ENCODE data around the gene KLF3. TPM values are rescaled to one million over a fixed set of nuclear protein-coding genes. Genes with fewer than 3 reads are reported as not detected.
A peak's percentile ranks its signal among the peaks of the same experiment; 100 is the strongest.

The KLF3 gene
- total and polyA plus RNA-seq, 2 of the 8 experiments (the other 6 are each of a cell fraction or from before 2014, with no cell fraction given): 8.0 to 14.9 TPM

- H2AK5ac ChIP-seq (ENCODE audit: low read depth, low read length): no peak overlapping the region
- H3K4me1 ChIP-seq (replicated peaks in 1 of 4; ENCODE audit: control insufficient read depth in 3 of 4, insufficient read depth in 4 of 4, low read length in 3 of 4): no peaks in the 10 kb centered on the region
- H4K20me1 ChIP-seq (replicated peaks in 1 of 2; ENCODE audit: control insufficient read depth in 1 of 2, insufficient read depth in 2 of 2, low read length in 2 of 2): no peaks in the 10 kb centered on the region
- no peaks in the 10 kb centered on the region for H3K27me3 ChIP-seq (replicated peaks in 1 of 4; ENCODE audit: control insufficient read depth in 3 of 4, extremely low read depth in 1 of 4, insufficient read depth in 3 of 4, low read length in 3 of 4)
- H2BK12ac ChIP-seq (ENCODE audit: low read depth, low read length): no peak overlapping the region
- H2AFZ ChIP-seq (ENCODE audit: low read length): peak overlapping the region; percentile 23; the same call in 1 of the 2 replicates
- H2BK5ac ChIP-seq (ENCODE audit: low read depth, low read length): no peak overlapping the region
- no peak overlapping the region for H3K23ac ChIP-seq (ENCODE audit: insufficient read length)
- H2BK15ac ChIP-seq (ENCODE audit: low read length): no peak overlapping the region
- FAIRE-seq (no peak), DNase-seq (ENCODE audit: low read depth in 1 of 2, low spot score in 2 of 2) (peak in 1 of 2 experiments; percentile 20)
- no peaks in the 10 kb centered on the region for H3K23me2 ChIP-seq (ENCODE audit: low read depth, low read length)
- WGBS, 2 experiments (ENCODE audit: extremely low coverage in 1 of 2, insufficient coverage in 1 of 2, insufficient read length in 1 of 2, insufficient replicate concordance in 2 of 2, low coverage in 1 of 2, low lambda C conversion rate in 2 of 2, missing lambda C conversion rate in 1 of 2): 86% methylated on average over 9 of the region's 9 CpGs; no CpG with 5 or more reads in 1 of the 2 experiments
- ChIA-PET CTCF (ENCODE audit: partially characterized antibody) (interaction anchor here (1.1 to 1.7 kb wide), 2 partner anchors 11 to 54 kb away, joined by 5 to 10 read pairs; no protein-coding TSS in a partner anchor), POLR2A (ENCODE audit: partially characterized antibody) (no interaction called here)
- no peak overlapping the region for H3K56ac ChIP-seq (replicated peaks; ENCODE audit: insufficient read length, low read depth, low read length)
- H3K9ac ChIP-seq (replicated peaks in 1 of 4; ENCODE audit: extremely low read depth in 1 of 4, low read depth in 3 of 4, low read length in 3 of 4): no peak overlapping the region
- H4K91ac ChIP-seq (replicated peaks; ENCODE audit: insufficient read length, low read length): no peak overlapping the region
- H3K4me3 ChIP-seq (ENCODE audit: extremely low read depth in 1 of 4, insufficient read depth in 2 of 4, low read depth in 3 of 4, low read length in 4 of 4): no peak overlapping the region
- no peaks in the 10 kb centered on the region for H3K36me3 ChIP-seq (ENCODE audit: control insufficient read depth in 2 of 4, insufficient read depth in 4 of 4, low read length in 3 of 4)
- H4K8ac ChIP-seq (ENCODE audit: extremely low read depth, insufficient read depth, low read length): no peak overlapping the region; the same call in 1 of the 2 replicates
- no peaks in the 10 kb centered on the region for H3K79me1 ChIP-seq (ENCODE audit: low read depth, low read length)
- H4K5ac ChIP-seq (ENCODE audit: insufficient read length, low read depth, low read length): no peak overlapping the region
- no peak overlapping the region for H3K27ac ChIP-seq (ENCODE audit: low read depth, low read length)
- no peak overlapping the region for H3K18ac ChIP-seq (ENCODE audit: extremely low read depth, low read length)
- no peak overlapping the region for H2BK120ac ChIP-seq (replicated peaks; ENCODE audit: low read depth, low read length)
- H3K9me3 ChIP-seq (ENCODE audit: insufficient read depth in 2 of 2, low read depth in 1 of 2, low read length in 1 of 2): no peaks in the 10 kb centered on the region
- no peaks in the 10 kb centered on the region for H3K79me2 ChIP-seq (ENCODE audit: control insufficient read depth in 1 of 2, insufficient read depth in 2 of 2, low read length in 2 of 2)
- H3K14ac ChIP-seq (ENCODE audit: insufficient read length): no peak overlapping the region
- H2BK20ac ChIP-seq (ENCODE audit: low read length): no peak overlapping the region
- H3K4ac ChIP-seq (replicated peaks; ENCODE audit: insufficient read length, low read depth, low read length): no peak overlapping the region
- H3K4me2 ChIP-seq (ENCODE audit: insufficient read depth in 1 of 2, low read depth in 2 of 2, low read length in 2 of 2): no peak overlapping the region
- TF ChIP-seq TAF7 (optimal IDR thresholded peaks at IDR 0.05; ENCODE audit: borderline replicate concordance, low read depth, low read length) (no peak), EGR1 (IDR thresholded peaks at IDR 0.05; ENCODE audit: borderline replicate concordance, low read depth, low read length) (no peak), RAD21 (IDR thresholded peaks at IDR 0.05 in 1 of 2, conservative IDR thresholded peaks at IDR 0.05 in 1 of 2; ENCODE audit: low read depth in 2 of 2, low read length in 2 of 2) (no peak), RNF2 (IDR thresholded peaks at IDR 0.05; ENCODE audit: borderline replicate concordance, low read depth, low read length, missing control alignments, poor library complexity, severe bottlenecking) (no peak), HDAC6 (IDR thresholded peaks at IDR 0.05; ENCODE audit: low read depth, low read length) (no peak), BRCA1 (IDR thresholded peaks at IDR 0.05; ENCODE audit: low read depth, low read length) (no peak), PHF8 (conservative IDR thresholded peaks at IDR 0.05; ENCODE audit: low read depth, low read length) (no peak), SP4 (IDR thresholded peaks at IDR 0.05; ENCODE audit: low read length) (no peak), TAF1 (IDR thresholded peaks at IDR 0.05; ENCODE audit: low read depth, low read length) (no peak), TBP (IDR thresholded peaks at IDR 0.05; ENCODE audit: low read depth, low read length) (no peak), CEBPB (IDR thresholded peaks at IDR 0.05; ENCODE audit: low read depth, low read length) (no peak), SAP30 (IDR thresholded peaks at IDR 0.05; ENCODE audit: insufficient read depth, insufficient replicate concordance, low read length) (no peak)
Observed at GRCh38 chr4:38621028-38621684, 42.8 kb upstream of the KLF3 start.
